K562 (cell line): ENCODE results near the gene P3H1. TPM values are rescaled to one million over a fixed set of nuclear protein-coding genes. Genes with fewer than 3 reads are reported as not detected.

ENCODE experiments used
- ATAC-seq: fragments of 200-7000 bp; cut with Tn5 transposase; 3 replicates; pipeline ENCODE4 v1.9.1; 2020; ENCODE audit warnings: moderate library complexity
- BruUV-seq: library from RNA; stranded (reverse); fragments of 400-500 nt; replicated peaks from 2 replicates; lab custom pipeline; 2021; lab: Mats Ljungman, UMichigan
- CTCF ChIA-PET: fragments of 300-600 bp; formaldehyde crosslinking; extraction: SDS; loops from one replicate; lab custom pipeline; 2021; ENCODE audit warnings: low intra/inter-chr PET ratio; lab: Yijun Ruan, JAX
- POLR2A ChIA-PET: fragments of 300-600, 350-650 bp; sonication (Branson Sonifier 250); formaldehyde crosslinking; extraction: SDS; loops from one replicate; lab custom pipeline; 2021; ENCODE audit warnings: antibody characterized with exemption, inconsistent platforms; lab: Yijun Ruan, JAX
- DNase-seq, 4 experiments: peaks; one replicate each; pipeline versions ENCODE4 v3.0.0 to v3.0.0-alpha.2; 2011 to 2018; ENCODE audit warnings: low spot score in 3 of 4, mixed read lengths in 3 of 4; ENCODE audit errors: extremely low read depth in 1 of 4
- FAIRE-seq: peaks from 2 replicates; lab custom pipeline; 2011; peaks lifted over from hg19 to GRCh38; lab: Jason Lieb, UNC
- H2AFZ ChIP-seq: 2 replicates; pipeline ENCODE4 v1.6.0; 2011; ENCODE audit warnings: low read depth, low read length, control low read depth, inconsistent platforms
- H3K27ac ChIP-seq: fragments of 200-600 bp; 3 replicates; pipeline ENCODE4 v1.8.0; 2011; ENCODE audit warnings: low read depth, mild to moderate bottlenecking, control low read depth, inconsistent platforms, low read length, moderate library complexity, mixed read lengths; ENCODE audit errors: extremely low read depth
- H3K27me3 ChIP-seq, 2 experiments: fragments of 300-600 bp in 1 of 2; 2 replicates in 1 of 2; 3 replicates in 1 of 2; pipeline versions ENCODE4 v1.6.0 to v1.8.0; 2011; ENCODE audit warnings: inconsistent platforms in 2 of 2, low read length in 2 of 2, mild to moderate bottlenecking in 1 of 2, mixed read lengths in 1 of 2, moderate library complexity in 1 of 2; ENCODE audit not compliant: control insufficient read depth in 2 of 2, insufficient read depth in 2 of 2
- H3K36me3 ChIP-seq: fragments of 300-600 bp; 3 replicates; pipeline ENCODE4 v1.8.0; 2011; ENCODE audit warnings: mild to moderate bottlenecking, low read length, inconsistent platforms; ENCODE audit not compliant: control insufficient read depth, insufficient read depth
- H3K4me1 ChIP-seq, 2 experiments: fragments of 200-600 bp in 1 of 2; replicated peaks in 1 of 2; 2 replicates in 1 of 2; 3 replicates in 1 of 2; pipeline versions ENCODE4 v1.5.1 to v1.8.0; 2011; ENCODE audit warnings: inconsistent platforms in 2 of 2, low read length in 2 of 2, mild to moderate bottlenecking in 1 of 2, mixed read lengths in 1 of 2, moderate library complexity in 1 of 2; ENCODE audit not compliant: control insufficient read depth in 2 of 2, insufficient read depth in 2 of 2
- H3K4me2 ChIP-seq: 2 replicates; pipeline ENCODE4 v1.6.1; 2011; ENCODE audit warnings: low read length, control low read depth, inconsistent platforms, mixed read lengths; ENCODE audit not compliant: insufficient read depth
- H3K4me3 ChIP-seq: fragments of 200-600 bp; sonication (generic), shearing (Covaris generic); 2 replicates; pipeline ENCODE4 v1.5.1; 2016; ENCODE audit warnings: control low read depth, inconsistent platforms
- H3K79me2 ChIP-seq: fragments of 200-600 bp; 3 replicates; pipeline ENCODE4 v1.8.0; 2011; ENCODE audit warnings: low read length, inconsistent platforms; ENCODE audit not compliant: control insufficient read depth, insufficient read depth
- H3K9ac ChIP-seq, 2 experiments: 2 replicates each; pipeline versions ENCODE4 v1.6.0 to v1.6.1; 2011; ENCODE audit warnings: low read depth in 2 of 2, low read length in 2 of 2, control low read depth in 1 of 2, inconsistent platforms in 1 of 2, mild to moderate bottlenecking in 1 of 2, mixed read lengths in 1 of 2; ENCODE audit not compliant: insufficient read depth in 1 of 2
- H3K9me1 ChIP-seq: one replicate; pipeline ENCODE4 v1.6.0; 2011; ENCODE audit warnings: inconsistent platforms, mild to moderate bottlenecking, low read length, moderate library complexity; ENCODE audit not compliant: control insufficient read depth, insufficient read depth
- H3K9me3 ChIP-seq: replicated peaks from 2 replicates; pipeline ENCODE4 v1.5.1; 2011; ENCODE audit warnings: low read depth, low read length, inconsistent platforms; ENCODE audit not compliant: control insufficient read depth, insufficient read depth
- H4K20me1 ChIP-seq: replicated peaks from 2 replicates; pipeline ENCODE4 v1.6.1; 2011; ENCODE audit warnings: low read length, inconsistent platforms, mixed read lengths; ENCODE audit not compliant: control insufficient read depth, insufficient read depth
- CEBPZ ChIP-seq: fragments of 150-350 bp; IDR thresholded peaks from 2 replicates; pipeline ENCODE4 v1.6.1; 2014; ENCODE audit warnings: low read depth, mild to moderate bottlenecking, low read length, borderline replicate concordance
- FOXP1 ChIP-seq: sonication (generic); formaldehyde crosslinking; IDR thresholded peaks from 2 replicates; pipeline ENCODE4 v1.8.0; 2022; ENCODE audit warnings: mild to moderate bottlenecking, missing genetic modification reagents
- IRF1 ChIP-seq: sonication (generic); formaldehyde crosslinking; IDR thresholded peaks from 2 replicates; pipeline ENCODE4 v1.8.0; 2022; ENCODE audit warnings: missing genetic modification reagents, mild to moderate bottlenecking, borderline replicate concordance
- KDM4B ChIP-seq, 2 experiments: fragments of 450-650 bp in 1 of 2; sonication (generic) in 1 of 2; IDR thresholded peaks; 2 replicates each; pipeline ENCODE4 v1.6.1; 2016 to 2017; ENCODE audit warnings: borderline replicate concordance in 2 of 2, antibody characterized with exemption in 1 of 2, low read depth in 1 of 2, mild to moderate bottlenecking in 1 of 2
- NR4A1 ChIP-seq, 2 experiments: fragments of 250-450 bp in 1 of 2; fragments of 450-650 bp in 1 of 2; sonication (Bioruptor Pico) in 1 of 2; IDR thresholded peaks; 2 replicates each; pipeline versions ENCODE4 v1.4.0 to v1.6.1; 2016 to 2020; ENCODE audit warnings: mild to moderate bottlenecking in 2 of 2, missing compliant biosample characterization in 1 of 2, missing genetic modification characterization in 1 of 2, moderate library complexity in 1 of 2
- PRMT5 ChIP-seq: sonication (generic); formaldehyde crosslinking; IDR thresholded peaks from 2 replicates; pipeline ENCODE4 v1.5.0; 2020; ENCODE audit warnings: missing genetic modification reagents
- PTBP1 ChIP-seq: fragments of 200-400 bp; formaldehyde crosslinking; IDR thresholded peaks from 2 replicates; pipeline ENCODE4 v1.6.1; 2017; ENCODE audit warnings: low read depth, low read length
- SFPQ ChIP-seq: fragments of 200-400 bp; formaldehyde crosslinking; IDR thresholded peaks from 2 replicates; pipeline ENCODE4 v1.6.1; 2017; ENCODE audit warnings: mild to moderate bottlenecking, low read depth, low read length, moderate library complexity
- TBL1XR1 ChIP-seq, 2 experiments: IDR thresholded peaks; 2 replicates each; pipeline ENCODE4 v1.6.1; 2012; ENCODE audit warnings: improper control_type of control experiment in 2 of 2, low read length in 2 of 2, mild to moderate bottlenecking in 1 of 2
- ZNF280A ChIP-seq: fragments of 450-650 bp; IDR thresholded peaks from 2 replicates; pipeline ENCODE4 v1.6.1; 2018; ENCODE audit warnings: mild to moderate bottlenecking, low read depth; ENCODE audit not compliant: partially characterized antibody
- ZNF354B ChIP-seq: fragments of 250-450 bp; sonication (Bioruptor Pico); IDR thresholded peaks from 2 replicates; pipeline ENCODE4 v1.4.0; 2020
- ZNF696 ChIP-seq: fragments of 250-450 bp; sonication (Bioruptor Pico); conservative IDR thresholded peaks from 2 replicates; pipeline ENCODE4 v1.4.0; 2020; ENCODE audit warnings: mild to moderate bottlenecking, moderate library complexity
- ZNF780A ChIP-seq: fragments of 250-450 bp; sonication (Bioruptor Pico); IDR thresholded peaks from 2 replicates; pipeline ENCODE4 v1.5.0; 2021; ENCODE audit warnings: mild to moderate bottlenecking
- WGBS: fragments of 100-300 bp; shearing (Covaris generic); methylation state at CpG from one replicate; pipeline ENCODE4 v1.1.6; 2016; ENCODE audit warnings: low coverage, mixed read lengths; ENCODE audit not compliant: insufficient coverage; ENCODE audit errors: missing lambda C conversion rate; 5-methylcytosine and 5-hydroxymethylcytosine counted together
- in situ Hi-C: fragments of 300-500 bp; cut with MboI; formaldehyde crosslinking; loops from 4 replicates; pipeline ENCODE4 v1.15.0; 2018; ENCODE audit warnings: inconsistent platforms, mixed read lengths
- intact Hi-C: fragments of 100-400 bp; cut with micrococcal nuclease; formaldehyde crosslinking; loops from 2 replicates; pipeline ENCODE4 v1.14.2; 2022
- polyA plus RNA-seq, 8 experiments: library from polyadenylated mRNA; depleted of rRNA in 4 of 8; stranded (reverse) in 5 of 8; unstranded in 3 of 8; fragments of >200 nt; fragmentation: Nextera tagmentation in 2 of 8; fragmentation: Illumina TruSeq in 1 of 8; extraction: Ambion mirVana in 2 of 8; extraction: Trizol in 1 of 8; gene quantifications; 2 replicates each; pipeline versions ENCODE4 v1.2.1 to v1.2.3, GENCODE V29; 2011 to 2014; ENCODE audit warnings: inconsistent platforms in 1 of 8, missing spikeins in 1 of 8
- total RNA-seq, 7 experiments: library from RNA; depleted of rRNA in 6 of 7; stranded (reverse); fragments of >200 nt in 6 of 7; fragmentation: Illumina TruSeq in 2 of 7; extraction: Trizol in 2 of 7; gene quantifications; 2 replicates each; pipeline versions ENCODE4 v1.2.1 to v1.2.3, GENCODE V29; 2011 to 2021; ENCODE audit warnings: low replicate concordance in 1 of 7

Gene P3H1
- total and polyA plus RNA-seq, 9 of the 15 experiments (the other 6 are each of a cell fraction or from before 2014, with no cell fraction given), result 1.7 to 81.7 (median 45.7) TPM

GRCh38 chr1:42752284-42752683 lies 14.5 kb downstream of the P3H1 start:
- ATAC-seq (no peak), FAIRE-seq (no peak), DNase-seq (no peak)
- no TSS peak for BruUV-seq
- CTCF ChIA-PET, result no interaction called here
- peaks cover 7% of the 10 kb centered on the region for H3K9me1 ChIP-seq
- no peaks in the 10 kb centered on the region for H3K79me2 ChIP-seq
- H3K27me3 ChIP-seq, result no peaks in the 10 kb centered on the region
- intact Hi-C loops, result no loop called here
- in situ Hi-C loops, result no loop called here
- peaks cover 3% of the 10 kb centered on the region for H3K9me3 ChIP-seq
- POLR2A ChIA-PET, result interaction anchor here (0.6 to 1.7 kb wide), 5 partner anchors 9 to 82 kb away, joined by 3 to 5 read pairs (median 3); no protein-coding TSS in a partner anchor
- H2AFZ ChIP-seq, result no peak overlapping the region
- H3K4me2 ChIP-seq, result no peak overlapping the region
- peaks cover 85% of the 10 kb centered on the region for H3K36me3 ChIP-seq
- H3K9ac ChIP-seq, result no peak overlapping the region
- H3K27ac ChIP-seq, result no peak overlapping the region
- H4K20me1 ChIP-seq, result 0 out of 2 replicates have a peak, but pooled peaks cover 4% of the 10 kb centered on the region
- H3K4me1 ChIP-seq, result peaks cover 0 to 4% of the 10 kb centered on the region in 2 experiments; a peak in 3 of 5 replicates
- no peak overlapping the region for H3K4me3 ChIP-seq
- WGBS, result 86% methylated on average over 6 of the region's 6 CpGs
- TF ChIP-seq SFPQ (no peak), ZNF280A (no peak), IRF1 (CRISPR knock-in tag) (no peak), ZNF780A (no peak), PRMT5 (no peak), NR4A1 (CRISPR knock-in tag; IDR thresholded peaks at IDR 0.05) (no peak), NR4A1 (tag; IDR thresholded peaks at IDR 0.05) (no peak), TBL1XR1 (IDR thresholded peaks at IDR 0.05; ENCODE audit: low read length in 2 of 2) (no peak), FOXP1 (CRISPR knock-in tag) (no peak), ZNF354B (CRISPR knock-in tag) (no peak), KDM4B (IDR thresholded peaks at IDR 0.05; ENCODE audit: borderline replicate concordance in 2 of 2, low read depth in 1 of 2) (no peak), CEBPZ (no peak), PTBP1 (no peak), ZNF696 (CRISPR knock-in tag) (no peak)
